Left forelimb (tissue), 1 donor: ENCODE results near the gene SLC44A4.
A peak's percentile ranks its signal among the peaks of the same experiment; 100 is the strongest.

Experiments used
- DNase-seq: peaks from one replicate; pipeline ENCODE4 v3.0.0-alpha.2; 2018; ENCODE audit warnings: low spot score

Gene SLC44A4

GRCh38 chr6:31901415-31901952, 22.7 kb upstream of the SLC44A4 start:
- DNase-seq: peak; percentile 75

GRCh38 chr6:31900917-31901414, 22.2 kb upstream of the SLC44A4 start:
- DNase-seq: no peak

GRCh38 chr6:31899882-31900722, 21.3 kb upstream of the SLC44A4 start:
- no peak for DNase-seq

GRCh38 chr6:31899215-31899614, 20.4 kb upstream of the SLC44A4 start:
- DNase-seq: no peak

GRCh38 chr6:31898383-31899011, 19.7 kb upstream of the SLC44A4 start:
- DNase-seq: no peak

GRCh38 chr6:31897612-31898382, 19.0 kb upstream of the SLC44A4 start, which contains the start of gene EHMT2:
Gene EHMT2, minus strand, starts transcription at chr6:31897698. Its CDS starts 21 bp downstream, at chr6:31897677.
- peak; percentile 90 for DNase-seq

GRCh38 chr6:31896856-31897611, 18.2 kb upstream of the SLC44A4 start:
- peak; percentile 72 for DNase-seq

GRCh38 chr6:31896493-31896855, 17.7 kb upstream of the SLC44A4 start:
- peak; percentile 51 for DNase-seq

GRCh38 chr6:31892821-31893220, 14.0 kb upstream of the SLC44A4 start:
- DNase-seq: no peak

- peak; percentile 59 for DNase-seq
Measured at GRCh38 chr6:31889331-31889972, 10.7 kb upstream of the SLC44A4 start.

- peak; percentile 62 for DNase-seq
Measured at GRCh38 chr6:31888276-31889258, 9.8 kb upstream of the SLC44A4 start.

GRCh38 chr6:31887173-31888007, 8.6 kb upstream of the SLC44A4 start:
- DNase-seq: peak; percentile 55

- DNase-seq: peak; percentile 52
Measured at GRCh38 chr6:31886541-31886991, 7.8 kb upstream of the SLC44A4 start.

GRCh38 chr6:31884528-31885035, 5.8 kb upstream of the SLC44A4 start:
- no peak for DNase-seq

- DNase-seq: peak; percentile 53
Measured at GRCh38 chr6:31883676-31884075, 4.9 kb upstream of the SLC44A4 start.

GRCh38 chr6:31882344-31882743, 3.5 kb upstream of the SLC44A4 start:
- no peak for DNase-seq

GRCh38 chr6:31881136-31881859, 2.5 kb upstream of the SLC44A4 start:
- DNase-seq: no peak

GRCh38 chr6:31880616-31881015, 1.8 kb upstream of the SLC44A4 start:
- DNase-seq: peak; percentile 41
